ENCODE data around the gene ANTXR2.
"Not testable (repeated sequence)": the region's sequence is repeated elsewhere in the genome, so short reads cannot be mapped to it uniquely, and the experiment has no call there.

The ANTXR2 gene

DNA sequence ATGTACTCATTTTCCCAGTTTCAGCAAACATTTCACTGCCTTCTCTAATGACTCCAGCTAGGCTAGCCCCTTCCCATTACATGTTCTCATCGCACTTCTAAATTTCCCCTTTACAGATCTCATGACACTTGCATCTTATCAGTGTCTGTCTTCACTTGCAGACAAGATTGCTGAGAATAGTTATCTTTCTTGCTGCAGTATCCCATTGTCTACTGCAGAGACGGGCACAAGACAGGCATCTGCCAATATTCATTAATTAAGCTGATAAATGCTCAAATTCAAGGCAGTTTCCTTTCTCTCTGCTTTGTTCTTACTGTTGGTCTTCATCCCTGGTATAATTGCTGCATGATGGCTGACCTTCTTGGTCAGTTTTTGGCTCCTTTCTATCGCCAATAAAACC is 175.9 kb downstream of the ANTXR2 start:
- no peak overlapping the region for H3K4me3 ChIP-seq
- no peak overlapping the region for H3K27ac ChIP-seq

DNA sequence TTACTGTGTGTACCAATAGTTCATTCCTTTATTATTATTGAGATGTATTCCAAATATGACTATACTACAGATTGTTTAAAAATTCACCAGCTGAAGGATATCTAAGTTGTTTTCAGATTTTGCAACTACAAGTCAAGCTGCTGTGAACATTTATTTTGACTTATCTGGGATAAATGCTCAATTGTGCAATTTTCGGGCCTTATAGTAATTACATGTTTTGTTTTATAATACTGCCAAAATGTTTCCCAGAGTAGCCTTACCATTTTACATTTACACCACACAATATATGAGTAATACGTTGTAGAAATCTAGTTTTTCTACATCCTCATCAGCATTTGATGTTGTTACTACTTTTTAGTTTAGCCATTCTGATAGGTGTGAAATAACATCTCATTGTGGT is 179.6 kb downstream of the ANTXR2 start:
- no peak overlapping the region for H3K27ac ChIP-seq

DNA sequence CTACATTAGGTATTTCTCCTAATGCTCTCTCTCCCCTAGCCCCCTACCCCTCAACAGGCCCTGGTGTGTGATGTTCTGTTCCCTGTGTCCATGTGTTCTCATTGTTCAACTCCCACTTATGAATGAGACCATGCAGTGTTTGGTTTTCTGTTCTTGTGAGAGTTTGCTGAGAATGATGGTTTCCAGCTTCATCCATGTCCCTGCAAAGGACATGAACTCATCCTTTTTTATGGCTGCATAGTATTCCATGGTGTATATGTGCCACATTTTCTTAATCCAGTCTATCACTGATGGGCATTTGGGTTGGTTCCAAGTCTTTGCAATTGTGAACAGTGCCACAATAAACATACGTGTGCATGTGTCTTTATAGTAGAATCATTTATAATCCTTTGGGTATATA is 184.0 kb downstream of the ANTXR2 start:
- H3K27ac ChIP-seq, H3K4me3 ChIP-seq: not testable (repeated sequence)

More for the DNA sequence above, 179.6 kb downstream of the ANTXR2 start:
- no peak overlapping the region for H3K4me3 ChIP-seq

DNA sequence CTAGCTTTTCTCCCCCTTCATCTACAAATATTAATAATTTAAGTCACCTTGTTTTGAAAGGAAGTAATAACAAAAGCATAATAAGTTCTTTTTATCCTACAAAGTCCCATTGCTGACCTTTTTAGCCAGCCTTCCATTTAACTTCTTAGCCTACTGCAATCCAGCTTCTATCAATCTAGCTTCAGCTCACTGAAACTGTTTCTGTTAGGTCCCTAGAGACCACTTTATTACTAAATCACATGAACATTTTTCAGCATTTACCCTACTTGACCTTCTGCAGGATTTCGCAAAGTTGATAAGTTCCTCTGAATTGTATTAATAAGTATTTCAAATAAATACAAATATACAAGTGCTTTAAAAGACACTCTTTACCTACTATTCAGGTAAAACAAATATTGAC is 186.5 kb downstream of the ANTXR2 start:
- H3K27ac ChIP-seq, result no peak overlapping the region
- H3K4me3 ChIP-seq, result no peak overlapping the region

DNA sequence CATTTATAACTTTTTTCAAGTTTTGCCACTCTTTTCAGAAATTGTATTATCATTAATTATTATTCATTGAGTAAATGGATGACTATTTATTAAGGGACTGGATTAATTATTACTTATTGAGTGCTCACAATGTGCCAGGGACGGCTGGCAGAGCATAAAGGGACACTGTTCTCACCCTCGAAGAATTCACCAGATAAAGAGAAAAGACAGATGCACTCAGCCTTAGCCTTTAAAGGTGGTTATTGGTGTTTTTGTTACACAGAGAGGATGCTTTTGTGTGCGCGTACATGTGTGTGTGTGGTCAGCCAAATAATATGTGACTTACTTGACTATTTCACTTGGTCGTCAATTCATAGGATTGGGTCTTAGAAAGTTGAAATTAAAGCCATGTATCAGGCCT is 187.0 kb downstream of the ANTXR2 start:
- no peak overlapping the region for H3K27ac ChIP-seq
- H3K4me3 ChIP-seq, result no peak overlapping the region

DNA sequence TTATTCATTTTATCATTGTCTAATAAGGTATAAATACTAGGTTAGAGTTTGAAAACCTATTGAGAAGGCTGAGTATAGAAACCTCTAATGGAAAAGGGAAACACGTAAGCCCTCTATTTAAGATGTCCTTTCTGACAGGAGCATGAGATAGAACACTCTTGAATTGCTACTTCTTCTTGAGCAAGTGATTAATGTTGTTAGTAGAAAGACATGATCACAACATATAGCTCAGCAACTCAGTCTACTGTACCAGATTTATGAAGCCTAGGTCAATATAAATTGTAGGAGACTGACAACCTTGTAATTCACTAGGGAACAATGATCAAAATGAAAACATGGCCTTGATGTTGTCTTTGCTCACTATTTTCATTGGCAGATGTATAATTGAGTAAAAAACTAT is 189.7 kb downstream of the ANTXR2 start:
- H3K4me3 ChIP-seq, result no peak overlapping the region
- no peak overlapping the region for H3K27ac ChIP-seq

DNA sequence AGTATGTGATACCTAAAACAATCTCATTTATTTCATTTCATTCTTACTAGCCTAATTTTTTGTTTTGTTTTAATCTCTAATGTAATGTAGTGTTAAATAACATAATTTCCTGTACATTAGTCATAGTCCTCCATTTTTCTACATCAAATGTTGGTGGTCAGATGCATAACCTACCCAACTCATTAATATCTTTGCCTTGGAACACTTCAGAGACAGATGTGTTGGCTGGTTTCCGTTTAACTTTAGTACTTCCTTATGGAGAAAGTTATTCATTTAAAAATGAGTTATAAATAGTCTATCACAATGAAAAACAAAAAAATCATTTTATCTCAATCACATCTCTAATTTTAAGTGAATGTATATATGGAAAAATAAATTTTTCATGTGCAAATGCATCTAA is 190.2 kb downstream of the ANTXR2 start:
- H3K4me3 ChIP-seq, result no peak overlapping the region
- no peak overlapping the region for H3K27ac ChIP-seq

DNA sequence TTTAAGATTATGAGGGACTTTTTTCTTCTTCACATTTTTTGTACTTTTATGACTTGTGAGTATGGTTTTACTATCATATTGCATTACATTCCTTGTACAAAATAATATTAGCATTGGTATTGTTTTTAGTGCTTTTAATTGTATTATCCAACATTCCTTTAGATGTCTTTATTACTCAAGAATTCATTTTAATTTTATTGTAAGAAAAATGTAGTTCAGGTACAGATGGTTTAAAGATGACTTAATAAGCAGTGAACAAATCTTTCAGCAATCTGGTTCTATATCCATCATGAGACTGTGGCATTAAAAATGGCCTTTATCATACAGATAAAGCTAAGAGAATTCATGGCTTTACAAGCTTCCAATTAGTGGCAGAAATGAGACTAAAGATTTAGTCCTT is 191.6 kb downstream of the ANTXR2 start:
- no peak overlapping the region for H3K4me3 ChIP-seq
- no peak overlapping the region for H3K27ac ChIP-seq

DNA sequence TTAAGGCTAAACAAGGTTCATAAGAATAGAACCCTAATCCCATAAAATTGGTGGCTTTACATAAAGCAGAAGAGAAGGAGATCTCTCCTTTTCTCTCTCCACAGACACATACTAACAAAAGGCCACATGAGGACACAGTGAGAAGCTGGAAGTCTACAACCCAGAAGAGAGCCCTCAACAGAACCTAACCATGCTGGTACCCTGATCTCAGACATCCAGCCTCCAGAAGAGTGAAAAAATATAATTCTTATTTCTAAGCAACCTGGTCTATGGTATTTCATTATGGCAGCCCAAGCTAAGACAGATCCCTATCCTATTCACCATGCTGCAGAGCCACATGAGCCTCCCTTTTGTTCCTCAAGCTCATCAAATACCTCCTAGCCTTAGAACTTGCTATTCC is 195.5 kb downstream of the ANTXR2 start:
- Histone ChIP-seq H3K27ac (no peak overlapping the region), H3K4me3 (no peak overlapping the region)

DNA sequence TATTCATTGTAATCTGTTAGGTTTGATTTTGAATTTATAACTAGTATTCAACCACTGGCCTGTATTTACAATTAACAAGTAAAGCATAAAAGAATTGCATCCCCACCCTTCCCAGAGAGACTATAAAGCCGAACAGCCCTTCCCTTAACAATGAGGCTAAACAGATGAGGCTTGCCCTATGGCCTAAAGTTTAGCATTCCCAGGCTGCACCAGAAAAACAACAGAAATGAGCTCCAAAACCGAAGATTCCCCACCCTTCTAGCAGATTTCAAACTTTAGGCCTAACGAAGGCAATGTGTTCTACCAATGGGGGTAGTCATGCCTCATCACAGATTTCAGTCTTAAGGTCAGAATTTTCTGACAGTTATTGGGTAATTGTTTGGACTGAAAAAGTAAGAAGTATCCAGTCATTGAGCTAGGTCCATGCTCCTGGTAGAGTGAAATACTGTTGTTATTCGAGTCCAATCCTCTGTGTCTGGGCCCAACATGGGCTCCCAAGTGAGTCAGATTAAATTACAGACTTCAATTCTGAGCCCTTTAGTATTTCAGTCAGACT is 197.6 kb downstream of the ANTXR2 start:
- no peak overlapping the region for H3K4me3 ChIP-seq
- H3K27ac ChIP-seq, result no peak overlapping the region

DNA sequence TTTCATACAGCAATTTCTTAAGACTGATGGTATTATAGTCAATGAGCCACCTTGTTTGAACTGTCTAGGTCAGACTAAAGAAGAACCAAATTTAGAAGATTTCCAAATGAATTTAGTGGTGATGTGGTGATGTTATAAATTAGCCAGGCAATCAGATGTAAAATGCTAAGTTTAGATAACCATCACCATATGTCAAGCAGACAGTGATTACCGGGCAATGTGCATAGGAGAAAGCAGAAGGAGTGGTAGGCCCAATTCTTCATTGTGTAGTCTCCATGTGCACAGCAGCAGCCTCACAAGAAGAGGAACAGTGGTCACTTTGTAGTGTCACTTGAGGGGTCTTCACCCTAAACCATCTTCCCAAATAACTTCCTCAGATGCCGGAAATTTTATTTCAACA is 198.8 kb downstream of the ANTXR2 start:
- Histone ChIP-seq H3K4me3 (no peak overlapping the region), H3K27ac (no peak overlapping the region)

DNA sequence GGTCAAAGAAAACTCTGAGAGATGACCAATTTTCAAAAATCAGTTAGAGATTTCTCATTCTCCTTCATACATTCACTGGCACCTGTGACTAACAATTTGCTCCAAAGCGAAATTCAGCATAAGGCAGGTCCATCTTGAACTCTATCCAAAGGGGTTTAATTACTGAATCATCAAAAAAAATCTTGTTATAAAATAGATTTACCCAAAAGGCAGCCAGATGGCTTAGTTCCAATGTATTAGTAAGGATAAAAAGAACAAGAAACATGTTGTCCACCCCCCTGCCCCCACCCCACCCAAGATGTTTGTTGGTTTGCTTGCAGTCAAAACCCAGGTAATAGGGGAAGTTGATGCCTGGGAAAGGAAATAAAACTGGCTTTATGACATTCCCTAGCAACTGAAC is 200.3 kb downstream of the ANTXR2 start:
- H3K4me3 ChIP-seq, result no peak overlapping the region
- no peak overlapping the region for H3K27ac ChIP-seq

DNA sequence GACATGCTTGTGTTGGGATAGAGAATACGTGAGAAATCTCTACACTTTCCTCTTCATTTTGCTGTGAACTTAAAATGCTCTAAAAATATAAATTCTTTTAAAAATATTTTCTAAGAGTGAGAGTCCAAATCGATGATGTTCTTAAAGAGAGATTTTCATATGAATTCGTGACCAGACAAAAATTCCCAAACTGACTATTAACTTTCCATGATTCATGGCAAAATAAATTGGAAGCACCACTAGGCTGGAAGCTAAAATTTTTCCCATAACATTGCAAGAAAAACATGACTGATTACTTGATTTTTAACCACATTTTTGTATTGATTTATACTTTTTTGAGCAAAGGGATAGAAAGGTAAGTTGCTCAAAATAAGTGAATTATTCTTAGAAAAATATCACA is 201.1 kb downstream of the ANTXR2 start:
- Histone ChIP-seq H3K4me3 (no peak overlapping the region), H3K27ac (no peak overlapping the region)

DNA sequence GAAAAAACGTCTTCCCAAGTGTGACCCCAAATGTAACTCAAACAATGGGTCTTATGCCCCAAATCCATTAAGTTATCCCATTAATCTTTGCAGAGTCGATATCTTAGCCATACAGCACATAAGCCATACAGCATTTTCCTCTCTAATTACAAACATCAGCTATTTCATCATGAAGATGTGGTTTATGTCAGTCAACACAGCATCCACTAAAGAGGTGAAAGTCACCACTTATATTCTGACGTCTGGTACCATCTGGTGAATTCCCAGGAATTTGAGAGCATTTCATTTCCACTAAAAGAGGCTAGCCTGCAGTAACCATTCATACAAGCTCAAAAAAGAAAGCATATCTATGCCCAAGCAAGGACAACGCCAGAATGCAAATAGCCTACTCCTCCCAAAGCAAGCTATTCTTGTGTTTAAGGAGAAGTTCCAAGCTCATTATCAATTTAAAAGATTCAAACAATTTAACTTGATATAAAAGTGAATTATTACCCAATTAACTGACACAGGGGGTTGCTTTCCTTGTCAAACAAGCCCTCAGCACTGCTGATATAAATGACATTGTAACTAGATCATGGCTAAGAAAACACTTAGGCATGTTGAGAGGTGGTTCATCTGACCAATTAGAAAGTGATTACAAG is 203.3 kb downstream of the ANTXR2 start:
- H3K27ac ChIP-seq, result no peak overlapping the region
- H3K4me3 ChIP-seq, result no peak overlapping the region

DNA sequence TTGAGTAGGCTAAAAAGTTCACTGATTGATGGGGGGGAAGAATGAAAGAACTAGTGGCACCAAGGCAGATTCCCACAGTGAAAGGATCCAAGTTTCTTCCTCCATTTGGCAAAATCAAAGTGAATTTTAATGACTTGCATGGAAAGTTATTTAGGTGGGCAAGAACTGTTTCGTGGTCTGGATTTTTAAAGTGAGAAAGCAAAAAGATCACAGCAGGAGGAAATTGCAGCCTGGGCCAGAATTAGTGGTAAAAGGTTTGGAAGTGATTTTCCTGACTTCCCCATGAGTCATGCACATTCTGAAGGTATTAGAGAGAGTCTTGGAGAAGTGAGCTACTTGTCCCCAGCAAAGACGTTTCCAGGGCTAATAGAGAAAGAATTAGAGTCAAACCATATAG is 207.8 kb downstream of the ANTXR2 start:
- H3K27ac ChIP-seq, result no peak overlapping the region
- H3K4me3 ChIP-seq, result no peak overlapping the region

DNA sequence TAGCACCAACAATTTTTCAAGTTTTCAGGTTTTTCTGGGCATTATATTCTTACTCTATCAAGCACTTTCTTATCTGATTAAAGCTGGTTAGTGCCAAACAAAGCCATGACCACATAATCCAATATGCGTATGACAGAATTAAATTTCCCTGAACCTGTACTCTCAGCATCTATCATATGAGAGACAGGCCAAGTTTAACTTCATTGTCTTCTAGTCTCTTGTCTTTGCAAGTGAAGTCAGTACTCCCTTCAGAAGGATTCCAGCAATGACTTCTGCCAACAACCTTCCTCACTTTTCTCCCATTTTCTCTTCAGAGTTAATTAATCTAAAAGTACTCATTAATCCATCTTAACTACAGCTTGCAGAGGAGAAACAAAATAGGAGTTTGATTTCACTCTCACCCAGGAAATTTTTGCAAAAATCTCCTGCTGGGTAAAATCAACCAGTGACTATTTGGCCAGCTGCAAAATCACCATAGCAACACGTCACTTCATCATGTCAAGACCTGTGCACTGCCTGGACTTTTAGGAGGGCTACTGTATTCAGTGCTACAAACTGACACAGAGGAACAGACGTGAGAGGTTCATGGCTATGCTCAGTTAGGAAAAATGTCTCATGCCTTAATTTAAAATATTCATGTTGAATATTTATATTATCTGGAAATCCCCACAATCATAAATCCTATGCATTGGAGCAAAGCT is 208.4 kb downstream of the ANTXR2 start:
- Histone ChIP-seq H3K27ac (no peak overlapping the region), H3K4me3 (no peak overlapping the region)

DNA sequence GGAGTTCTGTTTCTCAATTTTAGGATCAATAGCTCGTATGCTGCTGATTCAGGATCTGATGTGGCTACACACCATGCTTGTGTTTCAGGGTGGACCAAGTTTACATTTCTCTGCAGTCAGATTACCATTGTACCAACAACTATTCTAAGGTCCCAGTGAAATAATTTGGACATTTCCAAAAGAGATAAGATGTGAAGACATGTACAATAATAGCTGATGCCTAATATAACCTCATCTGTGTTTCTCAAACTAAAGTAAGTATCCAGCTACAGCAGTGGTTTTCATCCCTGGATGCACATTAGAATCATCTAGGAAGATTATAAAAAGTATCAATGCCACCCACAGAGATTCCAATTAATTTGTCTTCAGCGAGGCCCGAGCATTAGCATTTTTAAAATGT is 209.7 kb downstream of the ANTXR2 start:
- H3K27ac ChIP-seq, result no peak overlapping the region
- H3K4me3 ChIP-seq, result no peak overlapping the region

DNA sequence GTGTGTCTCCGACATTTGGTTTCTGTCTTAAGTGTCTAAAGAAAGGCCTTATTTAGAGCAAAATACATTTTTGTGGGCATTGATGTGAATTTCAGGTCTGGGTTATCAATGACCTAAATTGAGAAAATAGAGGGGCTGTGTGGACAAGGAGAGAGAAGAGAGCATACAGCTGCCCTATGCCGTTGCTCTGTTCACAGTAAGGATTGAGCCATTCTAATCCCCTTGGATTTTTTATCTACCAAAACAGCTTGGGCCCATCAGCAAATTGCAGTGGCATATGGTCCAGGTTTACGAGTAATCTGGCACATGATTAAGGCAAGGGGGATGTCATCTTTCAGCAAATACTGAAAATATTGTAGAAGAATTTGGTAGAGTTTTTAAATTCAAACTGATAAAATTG is 210.2 kb downstream of the ANTXR2 start:
- H3K4me3 ChIP-seq, result no peak overlapping the region
- H3K27ac ChIP-seq, result no peak overlapping the region

DNA sequence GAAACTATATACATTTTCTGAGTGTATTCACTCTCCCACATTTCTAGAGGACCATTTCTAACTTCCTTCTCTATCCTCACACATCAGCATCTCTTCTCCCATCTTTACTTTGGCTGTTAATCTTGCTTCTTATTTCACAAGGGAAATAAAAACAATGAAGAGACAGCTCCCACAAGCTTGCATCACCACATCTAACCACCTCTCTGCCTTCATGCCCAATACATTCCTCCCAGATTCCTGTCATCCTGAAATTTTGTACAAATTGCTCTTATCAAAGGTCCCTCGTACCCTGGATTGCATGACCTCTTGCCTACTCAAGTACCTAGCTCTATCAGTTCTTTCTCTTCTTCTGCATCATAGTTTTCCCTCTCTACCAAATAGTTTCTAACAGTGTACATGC is 215.2 kb downstream of the ANTXR2 start:
- H3K27ac ChIP-seq, result no peak overlapping the region
- H3K4me3 ChIP-seq, result no peak overlapping the region

DNA sequence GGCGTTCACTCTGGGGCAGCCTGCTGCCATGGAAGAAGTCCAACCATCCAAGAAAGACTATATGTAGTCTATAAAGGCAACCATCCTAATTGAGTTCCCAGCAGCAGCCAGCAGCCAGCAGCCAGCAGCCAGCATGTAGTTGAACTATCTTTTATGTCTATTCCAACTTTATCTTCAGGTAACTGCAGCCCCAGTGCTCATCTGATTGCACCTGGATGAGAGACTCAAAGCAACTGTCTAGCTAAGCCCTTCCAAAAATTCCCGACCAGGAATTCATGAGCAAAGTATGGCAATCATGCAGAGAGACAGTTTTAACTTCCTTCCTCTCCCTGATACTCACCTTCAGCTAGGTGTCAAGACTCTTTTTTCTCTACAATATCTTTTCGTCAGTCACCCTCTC is 216.8 kb downstream of the ANTXR2 start:
- Histone ChIP-seq H3K4me3 (no peak overlapping the region), H3K27ac (no peak overlapping the region)

DNA sequence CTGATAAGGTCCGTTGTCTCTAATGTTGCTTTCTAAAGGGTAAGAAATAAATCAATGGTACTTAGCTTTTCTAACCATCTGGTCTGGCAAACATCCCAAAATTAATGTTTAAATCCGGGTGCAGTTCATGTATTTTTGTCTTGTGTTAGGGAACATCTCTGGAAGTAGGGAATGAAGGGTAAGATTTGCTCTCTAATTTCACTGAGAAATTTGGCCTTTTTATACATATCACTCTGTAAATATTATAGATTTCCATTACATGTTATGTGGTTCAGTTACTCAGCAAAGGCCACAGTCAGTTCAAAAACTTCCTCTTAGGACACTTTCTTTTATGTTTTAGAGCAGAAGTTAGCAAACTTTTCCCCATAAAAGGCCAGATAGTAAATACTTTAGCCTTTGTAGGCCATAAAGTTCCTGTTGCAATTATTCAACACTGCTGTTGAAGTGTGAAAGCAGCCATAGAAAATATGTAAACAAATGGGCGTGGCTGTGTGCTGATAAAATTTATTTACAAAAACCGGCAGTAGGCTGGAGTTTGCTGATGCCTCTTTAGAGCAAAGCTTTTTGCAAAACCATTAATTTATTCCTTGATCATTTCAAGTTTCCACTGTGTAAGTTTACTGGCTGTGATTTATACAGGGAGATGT is 218.1 kb downstream of the ANTXR2 start:
- no peak overlapping the region for H3K4me3 ChIP-seq
- no peak overlapping the region for H3K27ac ChIP-seq

Data from skin epidermis (tissue), 12 donors.